Measurements from ENCODE around the gene SMIM11. TPM values are rescaled to one million over a fixed set of nuclear protein-coding genes. Genes with fewer than 3 reads are reported as not detected.

SMIM11 gene
- total and polyA plus RNA-seq, 2 of the 4 experiments (the other 2 are of a cell fraction) = 3.6 to 8.8 TPM

DNA sequence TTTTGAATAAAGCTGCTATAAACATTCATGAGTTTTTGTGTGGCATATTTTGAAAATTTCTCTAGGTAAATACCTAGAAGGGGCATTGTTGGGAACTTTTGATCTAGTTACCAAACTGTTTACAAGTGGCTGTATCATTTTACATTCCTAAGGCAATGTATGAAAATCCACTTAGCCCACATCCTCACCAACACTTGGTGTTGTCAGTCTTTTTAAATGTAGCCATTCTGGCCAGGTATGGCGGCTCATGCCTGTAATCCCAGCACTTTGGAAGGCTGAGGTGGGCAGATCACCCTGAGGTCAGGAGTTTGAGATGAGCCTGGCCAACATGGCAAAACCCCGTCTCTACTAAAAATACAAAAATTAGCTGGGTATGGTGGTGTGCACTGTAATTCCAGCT, 17.4 kb upstream of the SMIM11 start:
- H3K4ac ChIP-seq (ENCODE audit: low read depth, low read length) = no peak overlapping the region
- peaks cover 26% of the 10 kb centered on the region for H3K27me3 ChIP-seq (ENCODE audit: control insufficient read depth, insufficient read depth, low read length)
- H3K36me3 ChIP-seq (ENCODE audit: control insufficient read depth, insufficient read depth, low read length) = no peaks in the 10 kb centered on the region
- no peak overlapping the region for H2AK9ac ChIP-seq (replicated peaks; ENCODE audit: low read depth, low read length, poor library complexity)
- ATAC-seq (ENCODE audit: low read depth) (no peak), DNase-seq (no peak)
- dilution Hi-C loops (cut with HindIII; ENCODE audit: low sequenced_read_pairs, unreplicated experiment) (no loop called here), in situ Hi-C loops (cut with MboI; ENCODE audit: low sequenced_read_pairs) (no loop called here), intact Hi-C loops (cut with micrococcal nuclease) (no loop called here)
- H3K4me3 ChIP-seq (ENCODE audit: insufficient read depth, low read depth, low read length) = no peak overlapping the region
- no peak overlapping the region for H4K91ac ChIP-seq (ENCODE audit: insufficient read depth, low read depth, low read length)
- no peak overlapping the region for H4K5ac ChIP-seq (ENCODE audit: low read depth, low read length)
- H2BK5ac ChIP-seq (ENCODE audit: low read depth, low read length, poor library complexity, severe bottlenecking) = no peak overlapping the region
- ChIA-PET POLR2A (ENCODE audit: unreplicated experiment) (no interaction called here), CTCF (no interaction called here)
- no peak overlapping the region for H3K4me2 ChIP-seq (ENCODE audit: low read depth, low read length)
- H3K14ac ChIP-seq (replicated peaks; ENCODE audit: low read depth, low read length) = no peak overlapping the region
- no CpG with 5 or more reads among the region's 2 CpGs for WGBS, 2 experiments (ENCODE audit: extremely low coverage in 2 of 2, insufficient read length in 1 of 2)
- H2AK5ac ChIP-seq (ENCODE audit: low read depth, low read length) = no peak overlapping the region
- no TSS peak for BruUV-seq (replicated peaks)
- no peak overlapping the region for H2BK20ac ChIP-seq (ENCODE audit: low read depth, low read length)
- TF ChIP-seq RFX5 (IDR thresholded peaks at IDR 0.05; ENCODE audit: low read depth, low read length) (no peak), MXI1 (IDR thresholded peaks at IDR 0.05; ENCODE audit: borderline replicate concordance, low read depth, low read length) (no peak)
- no peak overlapping the region for H3K18ac ChIP-seq (ENCODE audit: low read depth, low read length)
- no peak overlapping the region for H2BK120ac ChIP-seq (ENCODE audit: low read depth, low read length)
- no peak overlapping the region for H3K9ac ChIP-seq (ENCODE audit: low read depth, low read length)
- no peaks in the 10 kb centered on the region for H3K4me1 ChIP-seq (ENCODE audit: control insufficient read depth, insufficient read depth, low read length)
- H3K27ac ChIP-seq (ENCODE audit: insufficient read depth, low read length) = no peak overlapping the region
- no peaks in the 10 kb centered on the region for H3K9me1 ChIP-seq (ENCODE audit: insufficient read depth, low read length)
- no peak overlapping the region for H2BK15ac ChIP-seq (ENCODE audit: low read depth, low read length)
- H4K20me1 ChIP-seq (ENCODE audit: insufficient read depth, low read length) = no peaks in the 10 kb centered on the region
- no peak overlapping the region for H3K56ac ChIP-seq (ENCODE audit: extremely low read depth, insufficient read depth, low read length)
- H2AFZ ChIP-seq (replicated peaks; ENCODE audit: low read length, poor library complexity) = no peak overlapping the region
- peaks cover 4% of the 10 kb centered on the region for H3K9me3 ChIP-seq (ENCODE audit: control insufficient read depth, insufficient read depth, low read length)
- H3K23ac ChIP-seq (ENCODE audit: low read depth, low read length) = no peak overlapping the region
- no peaks in the 10 kb centered on the region for H3K79me1 ChIP-seq (ENCODE audit: low read depth in 1 of 2, low read length in 2 of 2)
- no peak overlapping the region for H4K8ac ChIP-seq (ENCODE audit: low read depth in 2 of 2, low read length in 2 of 2)

Data from IMR-90 (cell line).